ENCODE data around the gene SERPINA12. TPM values are rescaled to one million over a fixed set of nuclear protein-coding genes. Genes with fewer than 3 reads are reported as not detected.

Gene SERPINA12
- polyA plus RNA-seq, 1 donor (not counting 4 experiments of a cell fraction or from before 2014, with no cell fraction given) = 0.26 TPM

DNA sequence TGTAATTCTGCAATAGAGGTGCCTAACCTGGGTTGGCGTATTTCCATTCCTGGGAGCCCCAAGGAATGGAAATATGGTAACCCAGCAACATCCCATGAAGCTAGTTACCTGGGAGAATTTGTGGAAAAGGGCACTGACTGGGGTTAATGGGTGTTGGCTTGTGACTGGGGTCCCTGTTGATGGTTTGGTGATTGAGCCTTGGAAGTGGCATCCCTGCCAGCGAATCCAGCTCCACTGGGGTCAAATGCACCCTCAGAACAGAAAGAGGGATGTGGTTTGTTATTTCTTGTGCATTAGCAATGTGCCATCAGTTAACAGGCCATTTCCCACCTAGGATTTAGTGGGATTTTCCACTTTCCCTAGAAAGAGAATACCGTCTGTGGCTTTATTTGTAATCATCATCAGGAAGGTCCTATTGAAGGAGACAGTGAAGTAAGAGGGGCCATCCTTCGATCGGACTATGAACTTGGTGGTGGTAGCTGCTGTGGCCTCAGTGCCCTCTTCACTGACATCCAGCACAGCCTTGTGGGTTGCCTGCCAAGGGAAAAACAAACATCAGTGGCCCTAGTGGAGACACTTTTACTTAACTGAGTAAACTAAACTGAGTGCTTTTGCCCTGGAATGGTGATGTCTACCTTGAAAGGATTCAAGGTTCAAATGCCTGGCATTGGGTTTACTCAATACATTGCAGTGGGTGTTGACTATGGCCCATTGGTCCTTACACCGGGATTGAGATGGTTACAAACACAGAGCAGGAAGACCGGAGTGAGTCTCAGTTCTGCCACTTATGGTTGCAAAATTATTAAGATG lies 46.3 kb downstream of the SERPINA12 start:
- no peak overlapping the region for H3K9ac ChIP-seq (ENCODE audit: control insufficient read depth, extremely low read depth, insufficient read depth, low read length)
- H3K27me3 ChIP-seq (ENCODE audit: control insufficient read depth, extremely low read depth, insufficient read depth, low read length) = no peaks in the 10 kb centered on the region
- no peaks in the 10 kb centered on the region for H3K79me2 ChIP-seq (ENCODE audit: control insufficient read depth, insufficient read depth, low read length)
- DNase-seq (ENCODE audit: low read depth, low spot score) (no peak), FAIRE-seq (no peak)
- peaks cover 3% of the 10 kb centered on the region for H3K9me3 ChIP-seq (ENCODE audit: control insufficient read depth, low read depth, low read length)
- no peak overlapping the region for H3K27ac ChIP-seq (ENCODE audit: control insufficient read depth, insufficient read depth, low read length)
- H2AFZ ChIP-seq (ENCODE audit: control insufficient read depth, low read length) = no peak overlapping the region
- H3K36me3 ChIP-seq (ENCODE audit: control insufficient read depth in 2 of 2, extremely low read depth in 1 of 2, insufficient read depth in 2 of 2, low read length in 2 of 2) = no peaks in the 10 kb centered on the region
- dilution Hi-C loops (cut with MboI; ENCODE audit: extremely low pct_ligation_motif_present, low sequenced_read_pairs) = no loop called here
- H3K9me1 ChIP-seq (ENCODE audit: control insufficient read depth, extremely low read depth, insufficient read depth, low read length) = no peaks in the 10 kb centered on the region
- H4K20me1 ChIP-seq (ENCODE audit: control insufficient read depth, extremely low read depth, insufficient read depth, low read length) = no peaks in the 10 kb centered on the region
- TF ChIP-seq EZH2 (IDR thresholded peaks at IDR 0.05; ENCODE audit: low read length) = no peak
- TF ChIP-seq, protein P1, sequence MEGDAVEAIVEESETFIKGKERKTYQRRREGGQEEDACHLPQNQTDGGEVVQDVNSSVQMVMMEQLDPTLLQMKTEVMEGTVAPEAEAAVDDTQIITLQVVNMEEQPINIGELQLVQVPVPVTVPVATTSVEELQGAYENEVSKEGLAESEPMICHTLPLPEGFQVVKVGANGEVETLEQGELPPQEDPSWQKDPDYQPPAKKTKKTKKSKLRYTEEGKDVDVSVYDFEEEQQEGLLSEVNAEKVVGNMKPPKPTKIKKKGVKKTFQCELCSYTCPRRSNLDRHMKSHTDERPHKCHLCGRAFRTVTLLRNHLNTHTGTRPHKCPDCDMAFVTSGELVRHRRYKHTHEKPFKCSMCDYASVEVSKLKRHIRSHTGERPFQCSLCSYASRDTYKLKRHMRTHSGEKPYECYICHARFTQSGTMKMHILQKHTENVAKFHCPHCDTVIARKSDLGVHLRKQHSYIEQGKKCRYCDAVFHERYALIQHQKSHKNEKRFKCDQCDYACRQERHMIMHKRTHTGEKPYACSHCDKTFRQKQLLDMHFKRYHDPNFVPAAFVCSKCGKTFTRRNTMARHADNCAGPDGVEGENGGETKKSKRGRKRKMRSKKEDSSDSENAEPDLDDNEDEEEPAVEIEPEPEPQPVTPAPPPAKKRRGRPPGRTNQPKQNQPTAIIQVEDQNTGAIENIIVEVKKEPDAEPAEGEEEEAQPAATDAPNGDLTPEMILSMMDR (optimal IDR thresholded peaks at IDR 0.05 in 1 of 3, IDR thresholded peaks at IDR 0.05 in 1 of 3, conservative IDR thresholded peaks at IDR 0.05 in 1 of 3; ENCODE audit: extremely low read depth in 1 of 3, insufficient read depth in 2 of 3, low read length in 3 of 3) = no peak
- H3K4me3 ChIP-seq (ENCODE audit: control insufficient read depth in 2 of 3, extremely low read depth in 1 of 3, insufficient read depth in 2 of 3, low read depth in 1 of 3, low read length in 3 of 3) = no peak overlapping the region
- no peaks in the 10 kb centered on the region for H3K4me1 ChIP-seq (ENCODE audit: control insufficient read depth, extremely low read depth, insufficient read depth, low read length)
- H3K4me2 ChIP-seq (ENCODE audit: control insufficient read depth, extremely low read depth, insufficient read depth, low read depth, low read length) = no peak overlapping the region

GRCh38 chr14:94462219-94462551 lies 47.1 kb downstream of the SERPINA12 start:
- FAIRE-seq = no peak
- no peak for TF ChIP-seq EZH2 (IDR thresholded peaks at IDR 0.05; ENCODE audit: low read length)
- TF ChIP-seq, protein P1 (optimal IDR thresholded peaks at IDR 0.05 in 1 of 3, IDR thresholded peaks at IDR 0.05 in 1 of 3, conservative IDR thresholded peaks at IDR 0.05 in 1 of 3; ENCODE audit: extremely low read depth in 1 of 3, insufficient read depth in 2 of 3, low read length in 3 of 3) = no peak

More at GRCh38 chr14:94462219-94462551, 47.1 kb downstream of the SERPINA12 start:
- Histone ChIP-seq H3K9ac (ENCODE audit: control insufficient read depth, extremely low read depth, insufficient read depth, low read length) (no peak overlapping the region), H3K36me3 (ENCODE audit: control insufficient read depth in 2 of 2, extremely low read depth in 1 of 2, insufficient read depth in 2 of 2, low read length in 2 of 2) (no peaks in the 10 kb centered on the region), H3K9me3 (ENCODE audit: control insufficient read depth, low read depth, low read length) (peaks cover 3% of the 10 kb centered on the region), H3K4me1 (ENCODE audit: control insufficient read depth, extremely low read depth, insufficient read depth, low read length) (no peaks in the 10 kb centered on the region), H3K27me3 (ENCODE audit: control insufficient read depth, extremely low read depth, insufficient read depth, low read length) (no peaks in the 10 kb centered on the region), H2AFZ (ENCODE audit: control insufficient read depth, low read length) (no peak overlapping the region), H3K79me2 (ENCODE audit: control insufficient read depth, insufficient read depth, low read length) (no peaks in the 10 kb centered on the region), H3K27ac (ENCODE audit: control insufficient read depth, insufficient read depth, low read length) (no peak overlapping the region), H3K4me2 (ENCODE audit: control insufficient read depth, extremely low read depth, insufficient read depth, low read depth, low read length) (no peak overlapping the region), H4K20me1 (ENCODE audit: control insufficient read depth, extremely low read depth, insufficient read depth, low read length) (no peaks in the 10 kb centered on the region), H3K9me1 (ENCODE audit: control insufficient read depth, extremely low read depth, insufficient read depth, low read length) (no peaks in the 10 kb centered on the region), H3K4me3 (ENCODE audit: control insufficient read depth in 2 of 3, extremely low read depth in 1 of 3, insufficient read depth in 2 of 3, low read depth in 1 of 3, low read length in 3 of 3) (no peak overlapping the region)
- no peak for DNase-seq (ENCODE audit: low read depth, low spot score)
- dilution Hi-C loops (cut with MboI; ENCODE audit: extremely low pct_ligation_motif_present, low sequenced_read_pairs) = no loop called here

All from keratinocyte (primary cell).